CD4-positive, alpha-beta T cell treated with Interferon gamma for 1 hour (primary cell): ENCODE data around the gene NHERF2.
"Not testable (repeated sequence)": the region's sequence is repeated elsewhere in the genome, so short reads cannot be mapped to it uniquely, and the experiment has no call there.

Experiments used
- DNase-seq: peaks from one replicate; pipeline ENCODE4 v3.0.0-alpha.2; 2020

Gene NHERF2

DNA sequence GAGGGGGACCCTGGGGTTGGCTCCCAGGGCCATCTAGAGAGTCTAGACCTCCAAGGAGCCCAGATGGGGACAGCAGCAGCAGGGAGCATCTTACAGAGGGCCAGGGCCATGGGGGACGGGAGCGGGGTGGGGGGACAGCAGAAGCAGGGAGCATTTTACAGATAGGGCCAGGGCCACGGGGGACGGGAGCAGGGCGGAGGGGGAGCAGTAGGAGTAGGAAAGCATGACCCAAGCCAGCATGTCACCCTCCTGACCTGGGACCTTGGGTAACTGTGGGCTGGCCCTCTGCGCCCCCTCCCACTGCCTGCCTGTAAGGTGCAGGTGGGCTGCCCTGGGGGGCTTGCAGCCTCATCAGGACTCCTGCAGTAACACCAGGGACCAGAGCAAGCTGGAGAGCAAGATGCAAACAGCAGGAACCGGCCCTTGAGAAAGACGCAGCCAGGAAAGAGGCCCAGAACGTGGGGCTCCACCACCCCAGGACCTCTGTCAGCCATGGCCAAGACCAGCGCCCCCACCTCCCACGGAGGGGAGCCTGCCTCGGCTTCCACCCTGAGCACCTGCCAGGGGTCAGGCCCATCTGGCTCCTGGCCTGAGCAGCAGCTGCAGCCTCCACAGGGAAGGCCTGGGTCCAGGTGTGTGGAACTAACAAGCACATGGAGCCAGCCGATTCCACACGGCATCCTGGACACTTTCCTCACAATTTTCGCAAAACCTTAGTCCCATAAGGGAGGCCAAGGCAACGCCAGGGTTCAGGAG, 19.4 kb upstream of the NHERF2 start:
- no peak for DNase-seq

DNA sequence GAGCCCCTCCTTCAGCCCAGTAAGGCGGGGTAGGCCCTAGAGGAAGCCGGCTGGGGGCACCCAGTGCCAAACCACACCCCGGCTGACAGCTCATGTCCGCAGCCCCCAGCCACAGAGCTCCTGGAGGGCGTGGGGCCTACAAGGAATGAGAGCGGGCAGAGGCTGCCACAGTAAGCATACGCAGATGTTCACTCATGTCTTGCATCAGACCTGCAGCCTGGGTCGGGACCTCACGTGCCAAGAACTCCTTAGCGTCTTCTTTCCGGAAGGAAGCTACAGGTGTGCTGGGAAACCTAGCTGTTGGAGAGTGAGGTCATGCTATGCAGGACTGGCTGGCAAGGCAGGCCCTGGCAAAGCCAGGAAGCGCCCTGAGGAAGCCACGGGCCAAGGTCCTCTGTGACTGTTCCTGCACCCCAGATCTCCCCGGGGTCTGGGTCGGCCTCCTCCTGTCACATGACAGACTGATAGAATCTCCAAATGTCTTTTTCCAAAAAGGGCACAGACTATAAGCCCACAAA, 18.6 kb upstream of the NHERF2 start:
- DNase-seq: no peak

DNA sequence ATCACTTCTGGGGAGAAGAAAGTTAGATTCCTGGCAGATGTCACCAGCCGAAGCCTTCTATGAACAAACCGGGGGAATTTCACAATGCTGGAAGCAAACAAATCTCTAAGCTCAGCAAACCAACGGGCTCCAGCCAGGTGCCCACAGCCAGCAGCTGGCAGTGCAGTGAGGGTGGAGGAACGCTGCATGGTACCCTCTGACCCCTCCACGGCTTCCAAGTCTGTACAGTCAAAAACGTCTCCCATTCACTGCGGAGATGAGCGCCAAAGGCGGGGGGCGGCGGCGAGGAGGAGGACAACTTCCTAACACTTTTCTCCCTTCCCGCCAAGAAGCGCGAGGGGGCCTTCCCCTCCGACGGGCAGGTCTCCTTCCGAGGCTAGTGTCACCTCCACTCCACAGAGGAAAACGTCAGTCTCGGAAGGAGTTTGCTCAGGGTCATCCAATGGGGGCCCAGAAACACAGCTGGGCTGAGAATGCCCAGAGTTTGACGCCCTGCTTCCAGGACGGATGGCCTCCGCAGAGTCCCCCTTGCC, 18.0 kb upstream of the NHERF2 start:
- no peak for DNase-seq

DNA sequence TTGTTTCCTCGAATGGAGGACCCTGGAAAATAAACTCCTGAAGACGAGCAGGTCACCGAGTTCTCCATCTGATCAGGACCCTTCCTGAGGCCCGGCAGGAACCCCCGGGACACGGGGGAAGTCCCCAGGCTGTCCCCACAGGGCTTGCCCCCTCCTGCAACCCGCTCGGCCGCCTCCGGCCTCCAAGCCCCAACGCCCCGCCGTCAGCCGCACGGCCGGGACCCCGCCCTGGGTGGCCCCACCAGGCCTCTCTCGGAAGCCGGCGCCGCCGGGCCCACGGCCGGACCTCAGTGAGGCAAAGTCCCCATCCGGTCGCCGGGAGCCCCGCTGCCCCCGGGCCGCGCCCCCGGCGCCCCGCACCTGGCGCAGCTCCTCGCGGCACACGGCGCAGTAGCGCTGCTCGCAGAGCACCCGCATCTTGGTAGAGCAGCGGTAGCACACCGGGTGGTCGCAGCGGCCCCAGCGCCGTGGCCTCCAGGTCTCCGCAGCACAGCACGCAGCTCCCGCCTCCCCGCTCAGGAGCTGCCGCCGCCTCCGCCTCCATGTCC, 17.5 kb upstream of the NHERF2 start:
- no peak for DNase-seq

DNA sequence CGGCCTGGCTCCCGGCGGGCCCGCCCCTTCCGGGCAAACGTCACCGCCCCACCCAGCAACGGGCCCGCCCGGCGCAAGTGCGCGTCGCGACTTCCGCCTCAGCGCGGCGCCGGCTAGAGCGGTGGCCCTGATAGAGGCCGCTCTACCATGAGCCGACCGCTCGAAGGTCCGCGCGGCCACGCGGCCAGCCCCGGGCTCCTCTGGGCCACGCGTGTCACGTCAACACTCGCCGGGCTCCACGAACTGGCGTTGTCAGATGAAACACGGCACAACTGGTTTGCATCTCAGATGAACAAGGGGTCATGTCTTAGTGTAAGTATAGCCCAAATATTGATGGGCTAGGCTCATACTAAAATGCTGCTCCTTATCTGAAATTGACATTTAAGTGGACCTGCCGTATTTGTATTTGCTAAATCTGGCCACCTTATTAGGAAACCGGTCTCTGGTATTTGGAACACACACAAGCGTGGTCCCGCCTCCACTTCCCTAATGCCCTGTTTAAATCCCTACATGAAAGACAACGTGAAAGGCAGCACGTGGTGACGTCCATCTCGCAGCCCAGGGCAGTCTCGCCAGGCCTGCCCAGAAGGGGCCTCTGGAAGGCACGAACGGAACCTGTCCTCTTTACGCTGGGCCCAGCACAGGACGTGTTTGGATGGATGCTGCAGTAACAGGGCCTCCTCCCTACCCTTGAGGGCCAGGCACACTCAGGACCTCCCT, 16.8 kb upstream of the NHERF2 start, which contains the start of gene ZNF598:
Gene ZNF598, minus strand, starts transcription at position 31 of the 720 bp plus-strand sequence.
- DNase-seq: peak; percentile 81

DNA sequence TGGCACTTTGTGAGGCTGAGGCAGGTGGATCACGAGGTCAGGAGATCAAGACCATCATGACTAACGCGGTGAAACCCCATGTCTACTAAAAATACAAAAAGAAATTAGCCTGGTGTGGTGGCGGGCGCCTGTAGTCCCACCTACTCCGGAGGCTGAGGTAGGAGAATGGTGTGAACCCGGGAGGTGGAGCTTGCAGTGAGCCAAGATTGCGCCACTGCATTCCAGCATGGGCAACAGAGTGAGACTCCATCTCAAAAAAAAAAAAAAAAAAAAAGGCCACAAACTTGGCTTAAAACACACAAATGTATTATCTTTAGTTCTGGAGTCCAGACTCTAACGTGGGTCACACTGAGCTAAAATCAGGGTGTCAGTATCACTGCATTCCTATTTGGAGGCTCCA, 15.0 kb upstream of the NHERF2 start:
- DNase-seq: not testable (repeated sequence)

DNA sequence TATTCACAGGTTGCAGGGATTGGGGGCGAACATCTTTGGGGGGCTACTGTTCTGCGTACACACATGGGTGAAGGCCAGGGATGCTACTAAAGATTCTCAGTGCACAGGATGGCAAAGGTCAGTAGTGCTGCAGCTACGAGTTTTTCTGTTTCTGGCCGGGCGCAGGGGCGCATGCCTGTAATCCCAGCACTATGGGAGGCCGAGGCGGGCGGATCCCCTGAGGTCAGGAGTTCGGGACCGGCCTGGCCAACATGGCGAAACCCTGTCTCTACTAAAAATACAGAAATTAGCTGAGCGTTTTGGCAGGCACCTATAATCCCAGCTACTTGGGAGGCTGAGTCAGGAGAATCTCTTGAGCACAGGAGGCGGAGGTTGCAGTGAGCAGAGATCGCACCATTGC, 13.2 kb upstream of the NHERF2 start:
- no peak for DNase-seq

DNA sequence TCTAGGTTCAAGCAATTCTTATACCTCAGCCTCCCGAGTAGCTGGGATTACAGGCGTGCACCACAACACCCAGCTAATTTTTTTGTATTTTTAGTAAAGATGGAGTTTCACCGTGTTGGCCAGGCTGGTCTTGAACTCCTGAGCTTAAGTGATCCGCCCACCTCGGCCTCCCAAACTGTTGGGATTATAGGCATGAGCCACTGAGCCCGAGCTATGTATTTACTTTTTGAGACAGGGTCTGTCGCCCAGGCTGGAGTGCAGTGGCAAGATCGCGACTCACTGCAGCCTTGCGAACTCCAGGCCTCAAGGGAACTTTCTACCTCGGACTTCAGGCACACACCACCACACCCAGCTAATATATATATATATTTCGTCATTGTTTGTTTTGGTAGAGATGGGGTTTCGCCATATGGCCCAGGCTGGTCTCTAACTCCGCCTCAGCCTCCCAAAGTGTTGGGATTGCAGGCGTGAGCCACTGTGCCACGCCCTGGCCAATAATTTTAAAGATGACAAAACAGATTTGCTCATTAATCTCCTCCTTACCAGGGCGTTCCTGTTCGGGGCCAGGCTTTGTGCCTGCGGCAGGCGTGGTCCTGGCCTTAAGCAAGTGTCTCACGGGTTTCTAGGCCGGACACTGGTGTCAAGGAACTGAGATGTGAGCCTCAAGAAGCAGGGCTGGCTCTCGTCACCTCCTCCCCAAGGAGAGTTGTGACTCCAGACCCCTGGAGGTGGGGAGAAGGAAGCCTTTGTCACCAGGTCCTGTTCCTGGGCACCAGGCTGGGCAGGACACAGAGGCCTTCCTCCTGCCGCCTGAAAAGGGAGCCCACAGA, 11.4 kb upstream of the NHERF2 start:
- peak; percentile 50 for DNase-seq

DNA sequence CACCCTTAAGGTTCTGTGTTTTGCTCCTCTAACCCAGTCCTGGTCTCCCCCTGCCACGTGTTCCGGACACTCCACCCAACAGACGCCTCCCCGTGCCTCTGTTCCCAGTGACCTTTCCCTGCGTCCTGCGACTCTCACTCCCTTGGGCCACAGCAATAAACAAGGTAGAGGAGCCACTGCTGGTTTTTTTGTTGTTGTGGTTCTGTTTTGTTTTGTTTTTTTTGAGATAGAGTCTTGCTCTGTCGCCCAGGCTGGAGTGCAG, 10.8 kb upstream of the NHERF2 start:
- no peak for DNase-seq

DNA sequence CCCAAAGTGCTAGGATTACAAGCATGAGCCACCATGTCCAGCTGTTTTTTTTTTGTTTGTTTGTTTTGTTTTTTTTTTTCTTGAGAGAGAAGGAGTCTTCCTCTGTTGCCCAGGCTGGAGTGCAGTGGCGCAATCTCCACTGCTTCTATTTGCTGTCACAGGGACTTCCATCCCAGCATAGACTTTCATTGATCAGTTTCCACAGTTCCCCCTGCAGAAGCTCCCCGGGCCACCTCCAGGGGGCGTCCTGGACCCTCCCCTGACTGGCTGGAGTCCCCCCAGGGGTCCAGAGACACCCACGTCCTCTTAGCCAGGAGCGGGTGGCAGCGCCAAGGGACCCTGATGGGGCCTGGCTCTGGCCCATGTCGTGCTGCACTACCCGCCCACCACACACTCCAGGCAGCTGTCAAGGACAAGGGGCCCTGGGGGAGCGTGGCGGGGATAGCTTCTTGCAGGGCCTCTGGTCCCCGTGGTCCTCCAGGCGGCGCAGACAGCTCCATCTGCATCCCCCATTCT, 10.2 kb upstream of the NHERF2 start:
- no peak for DNase-seq

DNA sequence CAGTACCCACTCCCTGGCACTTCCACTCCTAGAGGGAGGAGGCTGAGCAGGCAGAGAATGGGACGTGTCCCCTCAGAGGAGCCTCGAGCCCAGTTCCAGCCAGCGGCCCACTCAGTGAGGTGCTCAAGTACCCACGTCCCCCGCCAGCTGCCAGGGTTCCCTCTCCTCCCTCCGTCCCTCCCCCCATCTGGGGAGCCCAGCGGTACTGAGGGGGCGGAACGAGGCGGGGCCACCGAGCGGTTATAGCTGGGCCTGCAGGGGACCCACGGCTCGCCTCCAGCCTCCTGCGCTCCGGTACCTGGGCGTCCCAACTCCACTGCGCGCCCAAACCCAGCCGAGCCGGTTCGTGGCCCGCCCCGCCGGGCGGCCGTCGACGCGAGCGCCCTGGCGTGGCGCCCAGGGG, 7.2 kb upstream of the NHERF2 start, which contains the start of gene NPW:
Gene NPW, plus strand, starts transcription at position 268 of the 403 bp plus-strand sequence.
- DNase-seq: no peak

DNA sequence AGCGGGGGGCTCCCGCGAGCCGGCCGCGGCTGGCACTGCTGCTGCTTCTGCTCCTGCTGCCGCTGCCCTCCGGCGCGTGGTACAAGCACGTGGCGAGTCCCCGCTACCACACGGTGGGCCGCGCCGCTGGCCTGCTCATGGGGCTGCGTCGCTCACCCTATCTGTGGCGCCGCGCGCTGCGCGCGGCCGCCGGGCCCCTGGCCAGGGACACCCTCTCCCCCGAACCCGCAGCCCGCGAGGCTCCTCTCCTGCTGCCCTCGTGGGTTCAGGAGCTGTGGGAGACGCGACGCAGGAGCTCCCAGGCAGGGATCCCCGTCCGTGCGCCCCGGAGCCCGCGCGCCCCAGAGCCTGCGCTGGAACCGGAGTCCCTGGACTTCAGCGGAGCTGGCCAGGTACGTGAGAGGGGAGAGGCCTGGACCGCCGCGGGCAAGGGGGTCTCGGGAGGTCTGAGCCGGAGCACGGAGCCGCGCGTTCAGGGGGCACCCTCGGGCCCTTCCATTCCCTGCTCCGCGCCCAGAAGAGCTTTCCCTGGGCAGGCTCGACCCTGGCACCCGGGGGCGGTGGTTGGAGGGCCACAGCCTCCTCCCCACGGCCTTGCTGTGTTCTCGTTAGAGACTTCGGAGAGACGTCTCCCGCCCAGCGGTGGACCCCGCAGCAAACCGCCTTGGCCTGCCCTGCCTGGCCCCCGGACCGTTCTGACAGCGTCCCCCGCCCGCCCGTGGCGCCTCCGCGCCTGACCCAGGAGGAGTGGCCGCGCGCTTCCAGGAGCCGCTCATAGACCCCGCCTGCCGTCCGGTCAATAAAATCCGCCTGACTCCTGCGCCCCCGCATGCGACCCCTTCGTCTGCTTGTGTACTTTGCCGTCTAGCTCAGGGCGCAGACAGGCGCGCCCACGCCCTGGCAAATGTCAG, 6.5 kb upstream of the NHERF2 start:
- DNase-seq: no peak

DNA sequence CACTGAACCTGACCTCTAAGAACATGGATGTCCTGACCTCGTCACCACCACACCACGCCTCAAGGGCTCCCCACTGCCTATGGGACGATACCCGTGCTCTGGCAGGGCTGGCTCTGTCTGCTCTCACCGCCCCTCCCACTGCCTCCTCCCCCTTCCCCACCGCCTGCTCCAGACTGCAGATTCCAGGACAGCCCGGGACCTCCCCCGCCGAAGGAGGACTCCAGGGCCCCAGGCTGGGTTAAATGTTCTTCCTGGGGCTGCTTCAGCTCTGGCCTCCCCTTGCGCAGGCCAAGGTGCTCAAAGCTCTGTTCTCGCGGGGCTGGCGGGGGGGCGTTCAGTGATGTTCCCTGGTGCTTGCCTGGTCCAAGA, 4.0 kb upstream of the NHERF2 start:
- no peak for DNase-seq

DNA sequence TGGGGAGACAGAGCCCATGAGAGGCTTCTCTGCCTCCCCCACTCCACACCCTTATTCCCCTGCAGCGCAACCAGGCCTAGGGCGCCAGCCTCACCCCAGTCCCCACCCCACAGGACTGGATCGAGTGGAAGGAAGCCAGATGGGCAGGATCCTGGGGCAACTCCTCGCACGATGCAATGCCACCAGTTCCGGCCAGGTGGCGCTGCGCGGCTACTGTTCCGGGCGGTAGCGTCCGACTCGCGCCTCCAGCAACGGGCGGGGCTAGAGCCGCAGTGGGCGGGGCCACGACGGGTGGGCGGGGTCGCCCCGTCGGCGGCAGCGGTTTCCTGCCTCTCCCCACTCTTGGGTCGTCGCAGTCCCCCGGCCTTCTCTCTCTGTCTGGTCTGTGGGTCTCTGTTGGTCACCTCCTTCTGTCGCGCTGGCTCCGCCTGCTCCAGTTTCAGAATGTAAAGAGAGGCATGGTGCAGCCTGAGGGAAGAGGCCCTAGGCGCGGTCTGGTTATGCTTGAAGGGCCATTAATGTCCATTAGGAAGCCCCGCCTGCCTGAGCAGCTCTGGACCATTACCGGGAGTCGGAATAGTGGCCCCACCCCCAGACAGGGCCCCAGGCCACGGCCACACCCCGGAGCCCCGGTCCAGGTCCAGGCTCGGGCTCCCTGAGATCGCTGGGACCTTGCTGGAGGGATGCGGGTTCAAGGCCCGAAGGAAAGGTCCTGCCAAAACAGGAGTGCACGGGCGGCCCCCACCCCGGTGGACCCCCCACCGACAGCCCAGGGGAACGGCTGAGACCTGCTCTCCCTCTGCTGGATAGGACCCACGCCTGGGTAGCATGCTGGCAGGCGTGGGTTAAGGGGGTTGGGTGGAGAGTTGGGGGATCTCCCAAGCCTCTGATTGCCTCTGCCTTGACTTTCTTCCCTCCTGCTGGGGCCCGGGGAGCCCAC, 3.3 kb upstream of the NHERF2 start:
- DNase-seq: peak; percentile 91

DNA sequence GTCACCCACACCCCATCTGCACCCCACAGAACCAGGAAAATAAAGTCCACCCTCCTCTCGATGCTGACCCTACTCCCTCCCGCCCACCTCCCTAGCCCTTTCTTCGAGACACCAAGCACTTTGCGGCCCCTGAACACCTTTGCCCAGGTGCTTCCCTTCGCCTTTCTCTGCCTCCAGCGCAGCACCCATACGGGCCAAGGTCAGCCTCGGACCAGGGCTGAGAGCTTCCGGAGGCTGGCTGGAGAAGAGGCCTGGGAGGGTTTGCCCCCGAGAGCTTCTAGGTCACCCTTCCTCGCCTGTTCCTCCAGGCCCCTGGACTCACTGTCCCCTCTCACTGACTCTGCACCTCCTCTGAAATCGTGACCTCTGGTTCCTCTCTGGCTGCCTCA, 2.7 kb upstream of the NHERF2 start:
- DNase-seq: no peak

DNA sequence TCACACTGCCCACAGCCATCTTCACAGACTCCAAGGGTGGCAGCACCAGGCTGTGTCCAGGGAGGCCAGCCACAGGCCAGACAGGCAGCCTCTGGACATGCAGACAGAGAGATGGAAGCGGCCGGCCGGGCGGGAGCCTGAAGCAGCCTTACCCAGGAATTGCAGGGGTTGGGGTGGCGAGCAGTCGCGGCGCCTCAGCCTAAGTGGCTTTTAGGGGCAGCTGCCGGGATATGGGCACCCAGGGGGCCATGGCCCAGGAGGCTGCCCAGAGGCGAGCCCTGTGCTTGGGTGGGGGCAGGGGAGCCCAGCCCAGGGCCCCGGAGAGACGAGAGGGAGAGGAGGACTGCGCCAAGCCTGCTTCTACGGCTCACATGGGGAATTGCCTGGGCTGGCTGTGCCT, 1.5 kb upstream of the NHERF2 start:
- no peak for DNase-seq

DNA sequence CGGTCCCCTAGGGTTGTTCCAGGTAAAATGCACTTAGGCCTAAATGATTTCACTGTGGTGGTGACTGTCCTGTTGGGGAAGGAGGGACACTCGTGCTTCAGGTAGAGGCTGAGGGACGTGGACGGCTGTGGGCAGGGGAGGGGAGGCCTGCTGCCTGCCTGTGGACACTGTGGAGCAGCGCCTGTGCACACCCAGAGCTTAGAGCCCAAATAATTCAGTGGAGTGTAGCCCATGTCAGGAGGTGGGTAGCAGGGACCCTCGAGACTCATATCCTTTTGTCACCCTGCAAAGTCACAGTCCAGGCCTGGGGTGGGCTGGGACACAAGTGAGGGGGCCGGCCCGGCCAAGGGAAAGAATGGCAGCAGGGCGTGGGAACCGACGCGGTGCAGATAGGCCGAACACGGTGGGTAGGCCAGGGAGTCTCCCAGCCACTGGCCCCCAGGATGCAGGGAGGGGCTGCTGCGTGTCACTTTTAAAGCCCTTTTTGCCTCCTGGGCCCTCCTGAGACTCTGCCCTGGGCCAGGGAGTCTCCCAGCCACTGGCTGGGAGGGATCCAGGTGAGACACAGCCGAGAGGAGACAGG, 733 bp upstream of the NHERF2 start:
- DNase-seq: no peak

DNA sequence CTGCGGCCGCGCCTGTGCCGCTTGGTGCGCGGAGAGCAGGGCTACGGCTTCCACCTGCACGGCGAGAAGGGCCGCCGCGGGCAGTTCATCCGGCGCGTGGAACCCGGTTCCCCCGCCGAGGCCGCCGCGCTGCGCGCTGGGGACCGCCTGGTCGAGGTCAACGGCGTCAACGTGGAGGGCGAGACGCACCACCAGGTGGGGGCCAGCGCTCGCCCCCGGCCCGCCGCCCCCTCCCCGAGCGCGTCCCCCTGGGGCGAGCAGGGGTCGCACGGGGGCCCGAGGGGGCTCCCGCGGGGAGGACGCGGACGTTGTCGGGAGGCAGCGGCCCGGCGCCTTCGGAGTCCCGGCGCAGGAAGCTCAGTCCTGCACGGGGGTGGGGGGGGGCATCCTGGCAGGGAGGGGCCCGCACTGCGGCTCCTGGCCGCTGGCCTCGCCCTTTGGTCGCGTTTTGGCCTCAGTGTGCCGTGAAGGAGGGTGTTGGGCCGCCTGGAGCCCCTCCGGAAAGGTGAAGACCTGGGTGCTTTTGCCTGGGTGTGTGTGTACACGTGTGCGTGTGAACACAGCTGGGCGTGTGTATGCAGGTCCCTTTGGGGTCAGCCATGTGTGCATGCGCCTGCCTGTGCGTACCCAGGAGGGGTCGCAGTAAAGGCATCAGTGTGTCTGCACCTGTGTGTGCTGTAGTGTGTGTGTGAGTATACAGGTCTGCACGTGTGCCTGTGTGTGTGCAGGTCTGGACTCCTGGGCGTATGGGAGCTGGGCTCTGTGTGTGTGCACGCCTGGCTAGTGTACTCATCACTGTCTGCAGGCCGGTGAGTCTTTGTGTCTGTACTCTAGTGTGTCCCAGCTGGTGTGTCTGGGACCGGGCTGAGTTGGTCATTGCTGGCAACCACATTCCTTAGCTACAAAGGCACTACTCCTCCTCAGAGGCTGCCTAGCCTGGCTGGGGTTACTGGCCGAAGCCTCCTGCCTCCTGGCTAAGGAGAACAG, 615 bp downstream of the NHERF2 start:
- peak; percentile 26 for DNase-seq

DNA sequence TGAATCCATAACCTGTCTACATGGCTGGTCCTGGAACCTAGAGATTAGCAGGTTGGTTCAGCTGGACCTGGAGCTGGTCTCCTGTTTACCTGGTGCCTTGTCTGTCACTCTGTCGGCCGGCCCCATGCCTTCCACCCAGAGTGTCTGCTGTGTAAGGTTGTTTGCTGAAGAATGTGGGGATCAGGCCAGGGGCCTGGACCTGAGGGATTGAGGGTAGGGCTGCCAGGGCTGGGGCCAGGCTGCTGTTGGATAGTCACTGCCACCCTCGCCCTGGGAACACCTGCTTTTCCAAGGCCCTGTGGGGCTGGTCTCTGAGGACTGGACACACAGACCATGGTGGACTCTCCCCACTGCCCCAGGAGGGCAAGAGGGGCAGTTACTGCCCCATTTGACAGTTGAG, 1.4 kb downstream of the NHERF2 start:
- DNase-seq: no peak
